GM19351 (cell line): Measurements from ENCODE around the gene FCGR2B.
"Not testable (repeated sequence)": the region's sequence is repeated elsewhere in the genome, so short reads cannot be mapped to it uniquely, and the experiment has no call there.

Experiments used
- ATAC-seq: cut with Tn5 transposase; IDR thresholded peaks from one replicate; pipeline ENCODE4 v1.9.1; 2021; ENCODE audit warnings: mild to moderate bottlenecking, moderate library complexity; ENCODE audit not compliant: unreplicated experiment

The FCGR2B gene

DNA sequence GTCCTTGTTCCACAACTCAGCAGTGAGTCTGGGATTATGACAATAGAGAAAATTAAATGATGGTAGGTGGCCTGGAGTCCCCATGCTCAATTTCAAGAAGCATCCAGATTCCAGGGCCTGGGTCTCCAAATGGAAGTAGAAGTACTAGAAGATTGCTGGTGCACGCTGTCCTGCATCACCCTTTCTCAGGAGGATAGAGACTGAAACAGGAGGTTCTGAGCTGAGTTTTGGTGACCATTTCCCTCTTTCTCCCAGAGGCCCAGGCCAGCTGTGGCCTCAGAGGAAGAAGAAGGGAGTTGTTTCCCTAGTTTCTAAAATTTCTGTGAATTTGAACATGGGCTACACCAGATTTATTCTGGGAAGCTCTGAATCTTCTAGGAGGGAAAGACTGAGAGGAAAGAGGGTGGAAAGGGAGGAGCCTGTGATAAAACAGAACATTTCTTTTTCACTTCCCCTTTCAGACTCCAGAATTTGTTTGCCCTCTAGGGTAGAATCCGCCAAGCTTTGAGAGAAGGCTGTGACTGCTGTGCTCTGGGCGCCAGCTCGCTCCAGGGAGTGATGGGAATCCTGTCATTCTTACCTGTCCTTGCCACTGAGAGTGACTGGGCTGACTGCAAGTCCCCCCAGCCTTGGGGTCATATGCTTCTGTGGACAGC, at the start of gene FCGR2B:
Gene FCGR2B, plus strand, starts transcription at position 460 of the 656 bp plus-strand sequence. Its CDS starts 99 bp downstream, at position 559.
- peak; percentile 77 for ATAC-seq

DNA sequence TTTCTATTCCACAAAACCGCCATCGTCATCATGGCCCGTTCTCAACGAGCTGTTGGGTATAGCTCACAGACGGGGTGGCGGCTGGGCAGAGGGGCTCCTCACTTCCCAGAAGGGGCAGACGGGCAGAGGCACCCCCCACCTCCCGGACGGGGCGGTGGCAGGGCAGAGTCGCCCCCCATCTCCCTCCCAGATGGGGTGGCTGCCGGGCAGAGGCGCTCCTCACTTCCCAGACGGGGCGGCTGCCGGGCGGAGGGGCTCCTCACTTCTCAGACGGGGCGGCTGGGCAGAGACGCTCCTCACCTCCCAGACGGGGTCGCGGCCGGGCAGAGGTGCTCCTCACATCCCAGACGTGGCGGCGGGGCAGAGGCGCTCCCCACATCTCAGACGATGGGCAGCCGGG, 46.5 kb upstream of the FCGR2B start:
- not testable (repeated sequence) for ATAC-seq

DNA sequence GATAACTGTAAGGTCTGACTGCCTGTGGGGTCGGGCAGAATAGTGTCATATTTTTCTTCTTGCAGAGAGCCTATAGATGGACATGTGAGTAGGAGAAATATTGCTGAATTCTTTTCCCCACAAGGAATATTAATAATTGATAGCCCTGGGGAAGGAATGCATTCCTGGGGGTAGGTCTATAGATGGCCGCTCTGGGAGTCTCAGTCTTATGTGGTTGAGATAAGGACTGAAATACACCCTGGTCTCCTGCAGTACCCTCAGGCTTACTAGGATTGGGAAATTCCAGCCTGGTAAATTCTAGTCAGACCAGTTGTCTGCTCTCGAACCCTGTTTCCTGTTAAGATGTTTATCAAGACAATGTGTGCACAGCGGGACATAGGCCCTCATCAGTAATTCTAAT, 44.4 kb upstream of the FCGR2B start:
- ATAC-seq: not testable (repeated sequence)

DNA sequence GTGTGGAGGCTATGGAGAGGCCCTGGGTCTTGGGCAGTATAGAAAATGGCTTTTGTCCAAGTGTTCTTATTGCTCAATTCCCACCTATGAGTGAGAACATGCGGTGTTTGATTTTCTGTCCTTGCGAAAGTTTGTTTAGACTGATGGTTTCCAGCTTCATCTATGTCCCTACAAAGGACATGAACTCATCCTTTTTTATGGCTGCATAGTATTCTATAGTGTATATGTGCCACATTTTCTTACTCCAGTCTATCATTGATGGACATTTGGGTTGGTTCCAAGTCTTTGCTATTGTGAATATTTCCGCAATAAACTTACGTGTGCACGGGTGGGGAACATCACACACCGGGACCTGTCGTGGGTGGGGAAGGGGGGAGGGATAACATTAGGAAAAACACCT, 42.5 kb upstream of the FCGR2B start:
- not testable (repeated sequence) for ATAC-seq

DNA sequence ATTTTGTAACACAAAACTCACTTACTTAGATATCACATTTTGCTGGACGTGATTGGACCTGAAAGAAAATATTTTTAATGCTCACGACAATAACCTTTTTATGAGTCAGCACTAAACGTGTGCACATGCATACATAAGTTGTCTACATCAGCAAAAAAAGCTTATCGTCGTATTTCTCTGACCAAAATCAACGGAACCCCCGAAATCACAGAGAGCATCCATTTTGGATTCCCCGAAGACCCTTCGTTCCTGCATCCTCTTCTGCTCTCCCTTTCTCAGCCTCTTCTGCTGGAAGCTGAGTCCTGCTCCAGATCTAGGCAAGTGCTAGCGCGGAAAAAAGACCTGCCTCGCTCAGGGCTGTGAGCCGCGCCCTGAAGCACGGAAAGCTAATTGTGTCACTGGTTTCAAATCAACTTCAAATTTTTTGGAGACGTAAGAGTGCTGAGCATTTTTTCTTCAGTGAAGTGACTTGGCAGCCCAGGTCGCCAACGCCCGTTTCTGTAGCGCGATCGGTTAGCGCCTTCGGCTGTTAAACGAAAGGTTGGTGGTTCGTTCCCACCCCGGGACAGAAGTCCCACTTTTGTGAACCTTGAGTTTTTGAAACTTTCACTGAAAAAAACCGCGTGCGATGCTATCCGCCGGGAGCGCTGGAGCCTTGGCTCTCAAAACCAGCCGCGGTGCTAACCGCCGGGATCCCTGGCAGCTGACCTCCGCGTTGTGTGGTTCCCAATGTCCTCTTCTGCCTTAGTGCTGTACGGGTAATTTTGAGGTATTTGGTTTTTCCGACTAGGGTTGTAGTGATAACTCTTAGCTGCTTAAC, 41.6 kb upstream of the FCGR2B start:
- ATAC-seq: peak; percentile 51

DNA sequence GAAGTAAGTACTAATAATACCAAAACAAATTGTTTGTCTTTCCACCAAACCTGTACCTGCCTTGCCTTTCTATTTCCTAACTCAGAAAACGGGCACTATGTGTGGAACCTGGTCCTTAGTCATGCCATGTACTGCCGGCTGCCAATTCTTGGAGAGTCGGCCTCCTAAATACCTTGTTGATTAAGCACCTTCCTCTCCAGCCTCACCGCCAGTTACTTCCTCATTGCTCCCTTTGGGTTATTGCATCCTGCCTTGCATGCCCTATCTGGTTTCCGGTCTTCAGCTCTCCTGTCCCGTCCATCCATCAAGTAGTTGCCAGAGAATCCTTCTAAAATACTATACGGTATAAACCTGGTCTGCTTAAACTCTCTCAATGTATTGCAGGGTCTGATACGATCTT, 40.9 kb upstream of the FCGR2B start:
- peak; percentile 12 for ATAC-seq

DNA sequence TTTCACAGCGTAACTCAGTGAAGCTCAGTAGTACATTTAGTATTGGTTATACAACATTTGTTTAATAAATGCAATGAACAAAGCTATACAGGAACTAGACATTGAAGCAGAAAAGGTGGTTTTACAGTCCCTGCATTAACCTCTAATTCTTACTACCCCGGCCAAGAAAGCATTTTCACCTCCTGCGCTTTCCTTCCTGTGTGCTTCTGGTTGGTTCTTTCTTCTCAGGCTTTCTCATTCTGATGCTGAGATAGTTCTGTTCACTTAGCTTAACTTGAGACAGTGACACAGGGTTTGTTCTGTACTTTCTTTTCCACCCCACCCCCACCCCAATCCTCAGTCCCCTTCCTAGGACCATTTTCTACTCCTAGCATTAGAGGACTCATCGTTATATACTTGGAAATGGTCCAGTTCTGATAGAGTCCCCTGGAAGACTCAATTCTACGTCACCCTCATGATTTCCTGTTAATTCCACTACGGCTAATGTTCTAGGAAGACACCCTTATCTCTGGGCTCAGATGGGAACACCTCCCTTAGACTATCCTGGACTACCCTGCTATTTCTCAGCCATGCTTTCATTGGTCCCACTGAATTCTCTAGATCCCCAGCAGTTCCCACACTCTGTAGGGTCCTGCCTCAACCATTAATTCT, 39.4 kb upstream of the FCGR2B start:
- ATAC-seq: peak; percentile 50

DNA sequence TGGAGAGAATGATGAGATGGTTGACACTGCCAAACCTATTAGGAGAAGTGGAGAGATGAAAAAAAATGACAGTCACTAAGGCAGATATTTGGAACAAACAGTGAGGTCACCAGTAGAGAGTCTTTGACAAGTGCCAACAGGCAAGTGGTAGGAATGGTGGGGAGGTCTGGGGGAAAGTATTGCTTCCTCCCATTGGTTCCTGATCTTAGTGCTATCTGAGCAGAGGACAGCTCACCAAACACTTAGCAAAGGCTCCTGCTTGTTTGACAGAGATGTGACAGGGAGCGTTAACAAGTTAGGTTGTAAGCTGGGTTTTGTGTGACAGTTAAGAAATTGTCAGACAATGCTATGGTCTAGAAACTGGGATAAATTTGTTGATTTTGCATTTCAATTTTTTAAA, 38.3 kb upstream of the FCGR2B start:
- not testable (repeated sequence) for ATAC-seq

DNA sequence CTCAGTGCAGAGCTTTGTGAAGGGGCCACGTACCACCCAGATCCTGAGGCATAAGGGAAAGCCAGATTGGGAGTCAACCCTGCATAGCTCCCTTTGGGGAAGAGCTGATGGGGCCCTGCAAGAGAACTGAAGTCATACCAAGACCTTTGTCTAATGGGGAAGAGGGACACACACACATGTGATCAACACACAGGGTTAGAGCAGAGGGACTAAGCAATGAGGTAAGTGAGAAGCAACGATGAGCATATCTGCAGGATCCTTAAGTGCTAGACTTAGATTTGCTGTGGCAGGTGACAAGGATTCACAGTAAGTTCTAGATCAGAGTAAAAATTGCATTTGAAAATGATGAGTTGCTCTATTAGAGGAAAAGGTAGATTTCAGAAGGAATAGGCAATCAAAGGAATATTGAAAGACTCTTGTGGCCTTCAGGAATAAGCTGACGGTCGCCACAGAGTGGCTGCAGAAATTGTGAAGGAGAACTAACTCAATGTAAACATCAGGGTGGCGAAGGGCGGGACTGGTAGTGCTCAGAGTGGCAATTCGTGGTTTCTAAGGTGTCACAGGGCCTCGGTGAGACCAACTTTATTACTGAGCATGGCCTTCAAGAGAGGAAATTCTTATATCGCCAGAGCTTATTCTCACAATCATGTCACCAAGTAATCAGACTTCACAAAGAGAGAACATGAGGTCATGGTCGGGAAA, 36.3 kb upstream of the FCGR2B start:
- not testable (repeated sequence) for ATAC-seq

DNA sequence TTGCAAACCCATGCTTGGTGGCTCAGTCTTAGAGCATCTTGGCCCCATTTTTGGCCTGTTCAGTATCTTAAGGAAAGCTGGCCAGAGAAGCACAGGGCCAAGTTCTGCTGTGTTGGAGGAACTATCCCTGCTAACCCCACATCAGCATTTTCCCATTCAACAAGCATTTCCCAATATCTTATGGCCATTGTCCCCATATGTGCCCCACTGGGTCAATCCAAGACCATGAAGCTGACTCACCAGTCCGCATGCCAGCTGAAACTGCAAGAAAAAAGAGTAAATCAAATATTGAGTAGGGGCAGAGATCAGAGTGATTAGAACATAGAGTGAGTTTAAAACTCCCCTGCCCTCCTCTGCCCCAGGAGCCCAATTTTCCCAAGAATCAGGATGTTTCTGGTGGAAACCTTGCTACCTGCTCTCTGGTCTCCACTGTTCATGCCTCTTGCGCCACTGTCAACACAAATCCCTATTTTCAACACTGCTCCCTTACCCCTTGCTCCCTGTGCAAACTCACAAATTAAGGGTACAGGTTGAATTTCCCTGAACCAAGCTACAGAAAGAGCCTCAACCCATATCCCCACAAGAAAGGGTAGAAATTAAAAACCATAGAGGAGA, 32.7 kb upstream of the FCGR2B start:
- ATAC-seq: not testable (repeated sequence)

DNA sequence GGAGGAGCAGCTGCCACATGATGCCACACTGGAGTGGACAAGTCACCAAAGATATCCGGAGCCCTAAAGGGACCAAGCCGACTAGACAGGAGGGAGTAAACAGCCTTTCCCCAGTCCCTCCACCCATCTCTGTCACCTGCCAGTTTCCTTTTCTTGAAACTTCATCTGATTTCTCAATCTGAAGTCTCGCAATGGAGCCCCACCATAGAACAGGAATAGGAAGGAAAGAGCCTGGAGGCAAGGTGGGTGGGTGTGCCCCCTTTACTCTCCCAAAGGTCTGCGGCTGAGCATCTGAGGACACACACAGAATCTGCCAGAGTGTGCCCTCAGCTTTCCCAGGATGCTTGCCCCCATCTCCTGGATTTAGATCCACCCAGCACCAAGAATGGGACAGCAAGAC, 31.9 kb upstream of the FCGR2B start, which contains the start of gene FCGR3B:
Gene FCGR3B, minus strand, starts transcription at position 101 of the 400 bp plus-strand sequence. Its CDS starts 82 bp downstream, at position 19.
- ATAC-seq: no peak

DNA sequence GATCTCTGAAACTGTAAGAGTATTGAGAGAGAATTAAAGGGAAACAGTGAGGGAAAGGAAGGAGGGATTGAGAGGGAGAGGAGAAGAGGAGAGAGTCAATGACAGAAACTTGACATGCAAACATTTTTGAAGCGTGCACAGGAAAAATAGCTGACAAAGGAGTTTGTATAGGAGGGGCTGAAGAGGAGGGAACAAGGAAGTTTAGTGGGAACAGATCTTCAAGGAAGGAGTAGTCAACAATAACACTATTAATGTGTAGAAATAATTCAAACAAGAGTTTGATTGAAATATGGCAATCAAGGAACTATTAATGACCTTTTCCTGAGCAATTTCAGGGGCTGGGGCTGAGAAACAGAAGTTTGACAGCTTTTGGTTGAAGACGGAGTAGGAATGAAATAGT, 27.9 kb upstream of the FCGR2B start:
- ATAC-seq: not testable (repeated sequence)

DNA sequence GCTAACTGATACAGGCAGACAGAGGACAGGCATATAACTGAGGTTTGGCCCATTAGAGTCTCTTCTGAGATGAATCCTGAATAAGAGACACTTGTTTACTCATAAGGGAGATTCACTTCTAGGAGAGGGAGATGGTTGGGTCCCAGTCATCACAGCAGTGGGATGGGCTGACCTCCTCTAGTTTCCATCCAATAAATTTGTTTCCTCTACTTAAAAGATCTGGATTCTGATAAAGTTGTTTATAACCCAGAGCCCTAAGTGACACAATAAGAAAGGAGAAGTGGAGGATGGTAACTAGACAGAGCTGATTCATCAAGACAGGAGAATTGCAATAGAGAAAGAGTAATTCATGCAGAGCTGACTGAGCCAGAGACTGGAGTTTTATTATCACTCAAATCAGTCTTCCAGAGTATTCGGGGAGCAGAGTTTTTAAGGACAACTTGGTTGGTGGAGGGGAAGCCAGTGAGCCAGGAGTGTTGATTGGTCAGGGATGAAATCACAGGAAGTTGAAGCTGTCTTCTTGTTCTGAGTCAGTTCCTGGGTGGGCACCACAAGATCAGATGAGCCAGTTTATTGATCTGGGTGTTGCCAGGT, 26.7 kb upstream of the FCGR2B start:
- ATAC-seq: not testable (repeated sequence)

DNA sequence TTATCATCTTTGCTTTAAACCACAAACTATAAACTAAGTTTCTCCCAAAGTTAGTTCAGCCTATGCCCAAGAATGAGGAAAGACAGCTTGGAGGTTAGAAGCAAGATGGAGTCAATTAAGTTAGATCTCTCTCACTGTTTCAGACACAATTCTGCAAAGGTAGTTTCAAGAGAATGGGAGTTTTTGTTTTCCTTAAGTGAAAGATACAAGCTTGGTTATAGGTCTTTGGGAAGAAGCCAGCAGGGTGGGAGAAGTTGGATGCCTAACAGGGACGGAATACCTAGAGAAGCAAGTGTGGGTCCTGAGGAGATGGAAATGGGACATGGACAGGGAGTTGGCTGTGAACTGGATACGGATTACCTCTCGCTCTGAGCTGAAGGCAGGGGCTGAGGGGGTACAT, 26.0 kb upstream of the FCGR2B start:
- ATAC-seq: not testable (repeated sequence)

DNA sequence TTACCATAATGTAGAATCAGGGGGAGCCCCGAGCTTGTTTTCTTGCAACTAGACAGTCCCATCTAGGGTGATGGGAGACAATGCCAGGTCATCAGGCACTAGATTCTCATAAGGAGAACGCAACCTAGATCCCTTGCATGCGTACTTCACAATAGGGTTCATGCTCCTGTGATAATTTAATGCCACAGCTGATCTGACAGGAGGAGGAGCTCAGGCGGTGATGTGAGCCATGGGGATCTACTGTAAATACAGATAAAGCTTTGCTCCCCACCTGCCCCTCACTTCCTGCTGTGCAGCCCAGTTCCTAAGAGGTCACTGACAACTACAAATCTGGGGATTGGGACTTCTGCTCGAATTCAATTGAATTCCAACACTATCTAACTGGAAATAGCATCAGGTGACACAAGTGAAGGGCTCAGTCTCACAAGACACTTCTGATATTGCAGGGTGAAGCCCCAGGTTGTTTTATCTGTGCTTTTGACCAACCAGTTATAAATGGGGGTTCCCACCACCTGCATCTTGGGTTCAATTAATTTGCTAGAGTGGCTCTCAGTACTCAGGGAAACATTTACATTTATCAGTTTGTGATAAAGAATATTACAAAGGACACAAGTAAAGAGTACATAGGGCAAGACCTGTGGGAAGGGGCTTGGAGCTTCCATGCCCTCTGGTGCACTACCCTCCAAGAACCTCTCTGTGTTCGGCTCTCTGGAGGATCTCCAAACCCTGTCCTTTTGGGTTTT, 24.5 kb upstream of the FCGR2B start:
- not testable (repeated sequence) for ATAC-seq

DNA sequence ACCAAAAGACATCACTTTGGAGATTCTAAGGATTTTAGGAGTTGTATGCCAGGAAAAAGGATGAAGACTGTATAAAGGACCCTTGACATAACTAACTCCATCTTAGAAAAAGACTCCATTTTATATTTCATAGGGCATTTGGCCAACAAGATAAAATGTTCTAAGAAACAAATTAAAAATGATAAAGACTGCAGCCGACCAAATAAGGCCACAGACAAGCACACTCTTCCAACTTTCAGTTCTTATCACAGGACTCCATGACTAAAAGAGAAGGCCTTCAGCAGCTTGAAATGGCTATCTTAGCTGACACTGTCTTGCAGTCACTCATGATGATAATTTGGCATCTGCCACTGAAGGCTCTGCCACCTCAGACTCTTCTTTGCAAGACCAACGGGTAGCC, 23.7 kb upstream of the FCGR2B start:
- not testable (repeated sequence) for ATAC-seq

DNA sequence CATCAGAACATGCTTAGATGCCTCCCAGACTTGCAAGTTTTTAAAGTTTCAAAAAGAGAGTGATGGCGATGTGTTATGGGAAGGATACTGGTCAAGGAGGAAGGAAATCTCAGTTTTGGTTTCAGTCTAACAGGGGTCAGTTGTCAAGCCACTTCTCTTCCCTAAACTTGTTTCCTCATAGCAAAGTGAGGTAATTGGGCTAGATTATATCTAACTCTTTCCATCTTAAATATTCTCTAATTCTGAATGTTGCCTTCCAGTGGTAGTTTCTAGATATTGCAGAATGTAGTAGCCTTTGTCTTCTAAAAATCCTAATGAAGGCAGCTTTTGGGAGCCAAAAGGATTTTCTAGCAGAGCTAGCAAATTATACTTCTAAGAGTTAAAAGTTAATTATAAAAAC, 20.2 kb upstream of the FCGR2B start:
- not testable (repeated sequence) for ATAC-seq

DNA sequence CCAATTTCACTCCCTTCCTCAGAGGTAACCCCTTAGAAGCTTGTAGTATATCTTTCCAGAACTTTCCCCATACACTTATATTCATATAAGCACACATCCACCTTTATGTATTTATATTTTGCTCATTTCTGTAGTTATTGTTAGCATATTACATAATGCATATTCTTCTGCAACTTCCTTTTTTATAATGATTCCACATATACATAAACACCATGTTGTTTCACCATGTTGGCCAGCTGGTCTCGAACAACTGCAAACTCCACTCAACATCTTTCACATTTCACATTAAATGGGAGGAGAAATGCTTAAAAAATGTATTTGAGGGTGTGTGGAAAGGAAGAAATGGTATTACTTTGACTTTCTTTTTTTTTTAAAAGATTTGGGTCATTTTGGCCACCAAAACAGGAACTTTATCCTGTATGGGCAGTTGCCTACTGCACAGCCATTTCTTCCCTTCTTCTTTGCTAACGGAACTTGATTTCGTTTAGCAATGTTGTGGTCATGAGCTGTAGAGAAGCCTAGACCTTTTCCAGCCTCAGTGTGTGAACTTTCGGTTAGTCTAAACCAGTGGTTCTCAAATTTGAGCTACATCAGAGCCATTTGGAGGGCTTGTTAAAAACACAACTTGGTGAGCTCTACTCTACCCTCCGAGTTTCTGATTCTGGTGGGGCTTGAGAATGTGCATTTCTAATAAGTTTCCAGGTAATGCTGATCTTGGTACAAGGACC, 19.3 kb upstream of the FCGR2B start:
- ATAC-seq: peak; percentile 59

DNA sequence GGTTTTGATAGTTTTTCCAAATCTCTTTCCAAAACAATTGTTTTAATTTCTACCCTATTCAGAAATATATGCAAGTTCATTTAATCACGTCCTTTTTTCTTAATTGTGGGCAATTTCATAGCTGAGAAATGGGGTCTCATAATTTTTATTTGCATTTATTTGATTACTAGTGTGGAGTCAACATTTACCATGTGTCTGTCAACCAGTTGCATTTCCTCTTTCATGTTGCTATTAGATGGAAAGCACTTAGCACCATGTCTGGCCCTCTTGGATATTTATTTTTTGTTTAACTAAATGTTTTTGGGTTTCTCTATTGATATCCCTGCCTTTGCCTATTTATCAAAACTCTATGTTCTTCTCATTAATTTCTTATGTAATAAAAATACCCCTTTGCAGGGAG, 18.1 kb upstream of the FCGR2B start:
- not testable (repeated sequence) for ATAC-seq
